Measurements from ENCODE around the gene SDK1.

The SDK1 gene

DNA sequence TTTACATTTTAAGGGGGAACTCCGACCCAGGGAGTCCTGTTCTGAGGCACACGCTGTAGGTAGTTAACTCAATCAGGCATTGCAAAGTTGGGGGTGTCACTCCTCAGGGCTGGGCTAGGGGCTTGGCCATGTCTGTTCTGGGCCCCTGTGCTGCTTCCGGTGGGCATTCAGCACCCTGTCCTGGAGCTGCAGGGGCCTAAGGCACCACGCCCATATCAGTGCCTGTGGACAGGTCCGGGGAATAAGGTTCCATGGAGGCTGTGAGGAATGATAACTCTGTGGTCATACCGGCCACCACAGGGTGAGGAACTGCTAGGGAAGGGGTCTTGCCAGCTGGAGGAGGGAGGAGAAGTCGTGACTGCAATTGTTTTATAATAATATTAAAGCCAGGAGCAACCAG is 842.0 kb downstream of the SDK1 start:
- TF ChIP-seq, protein P1, sequence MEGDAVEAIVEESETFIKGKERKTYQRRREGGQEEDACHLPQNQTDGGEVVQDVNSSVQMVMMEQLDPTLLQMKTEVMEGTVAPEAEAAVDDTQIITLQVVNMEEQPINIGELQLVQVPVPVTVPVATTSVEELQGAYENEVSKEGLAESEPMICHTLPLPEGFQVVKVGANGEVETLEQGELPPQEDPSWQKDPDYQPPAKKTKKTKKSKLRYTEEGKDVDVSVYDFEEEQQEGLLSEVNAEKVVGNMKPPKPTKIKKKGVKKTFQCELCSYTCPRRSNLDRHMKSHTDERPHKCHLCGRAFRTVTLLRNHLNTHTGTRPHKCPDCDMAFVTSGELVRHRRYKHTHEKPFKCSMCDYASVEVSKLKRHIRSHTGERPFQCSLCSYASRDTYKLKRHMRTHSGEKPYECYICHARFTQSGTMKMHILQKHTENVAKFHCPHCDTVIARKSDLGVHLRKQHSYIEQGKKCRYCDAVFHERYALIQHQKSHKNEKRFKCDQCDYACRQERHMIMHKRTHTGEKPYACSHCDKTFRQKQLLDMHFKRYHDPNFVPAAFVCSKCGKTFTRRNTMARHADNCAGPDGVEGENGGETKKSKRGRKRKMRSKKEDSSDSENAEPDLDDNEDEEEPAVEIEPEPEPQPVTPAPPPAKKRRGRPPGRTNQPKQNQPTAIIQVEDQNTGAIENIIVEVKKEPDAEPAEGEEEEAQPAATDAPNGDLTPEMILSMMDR (IDR thresholded peaks at IDR 0.05; ENCODE audit: insufficient read depth, low read depth, low read length, missing control alignments), result no peak
- H3K4me3 ChIP-seq (ENCODE audit: low read length), result no peak overlapping the region
- DNase-seq (ENCODE audit: low read depth), result no peak

DNA sequence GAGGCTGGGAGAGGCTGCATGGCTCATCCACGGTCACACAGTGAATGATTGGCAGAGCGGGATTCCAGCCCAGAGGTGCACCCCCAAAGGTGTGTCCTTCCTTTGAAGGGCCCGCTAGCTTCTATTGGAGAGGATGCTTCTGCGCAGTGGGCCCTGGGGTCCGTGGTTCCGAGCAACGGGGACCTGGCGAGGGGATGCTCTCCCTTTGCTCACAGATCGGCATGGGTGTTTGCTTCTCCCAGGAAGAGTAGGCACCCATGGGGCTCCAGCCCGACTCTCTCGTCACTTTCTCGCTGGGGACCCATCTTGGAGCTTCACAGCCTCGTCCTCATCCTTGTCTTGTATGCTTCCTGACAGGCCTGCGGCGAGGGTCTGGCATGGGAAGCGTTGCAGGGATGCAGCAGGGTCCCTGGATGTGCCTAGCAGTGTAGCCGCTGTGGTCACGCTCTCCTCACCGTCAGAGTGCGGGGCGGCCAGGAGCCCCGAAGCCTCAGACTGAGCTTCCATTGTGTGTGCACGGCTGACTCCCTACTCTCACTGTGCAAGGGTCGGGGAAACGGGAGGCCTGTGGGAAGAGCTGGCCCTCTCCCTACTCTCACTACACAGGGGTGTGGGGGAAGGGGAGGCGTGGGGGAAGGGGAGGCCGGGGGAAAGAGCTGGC is 842.6 kb downstream of the SDK1 start:
- H3K4me3 ChIP-seq (ENCODE audit: low read length), result no peak overlapping the region
- DNase-seq (ENCODE audit: low read depth), result no peak
- TF ChIP-seq, protein P1 (IDR thresholded peaks at IDR 0.05; ENCODE audit: insufficient read depth, low read depth, low read length, missing control alignments), result no peak

DNA sequence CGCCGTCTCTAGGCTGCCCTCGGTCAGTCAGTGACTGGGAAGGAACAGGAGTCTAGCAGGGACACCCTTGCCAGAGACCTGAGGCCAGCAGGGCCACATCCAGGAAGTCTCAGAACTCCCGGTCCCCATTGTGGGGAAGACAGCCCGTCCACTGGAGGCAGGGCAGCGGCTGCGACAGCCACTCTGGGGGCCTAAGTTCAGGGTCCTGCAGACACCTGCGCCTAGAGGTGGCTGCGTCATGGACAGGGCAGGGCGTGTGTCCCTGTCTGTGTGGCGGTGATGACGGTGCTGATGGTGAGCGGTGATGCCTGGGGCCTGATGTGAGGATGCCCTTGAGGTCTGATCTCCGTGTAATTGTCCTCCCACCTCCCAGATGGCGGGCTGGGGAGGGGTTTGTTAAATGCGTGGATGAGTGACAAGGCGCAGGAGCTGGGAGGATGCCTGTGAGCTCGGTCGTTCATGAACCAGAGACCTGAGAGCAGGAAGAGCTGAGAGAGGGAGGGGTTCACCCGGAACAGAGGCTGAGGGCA is 843.2 kb downstream of the SDK1 start:
- TF ChIP-seq, protein P1 (IDR thresholded peaks at IDR 0.05; ENCODE audit: insufficient read depth, low read depth, low read length, missing control alignments), result no peak
- no peak overlapping the region for H3K4me3 ChIP-seq (ENCODE audit: low read length)
- no peak for DNase-seq (ENCODE audit: low read depth)

DNA sequence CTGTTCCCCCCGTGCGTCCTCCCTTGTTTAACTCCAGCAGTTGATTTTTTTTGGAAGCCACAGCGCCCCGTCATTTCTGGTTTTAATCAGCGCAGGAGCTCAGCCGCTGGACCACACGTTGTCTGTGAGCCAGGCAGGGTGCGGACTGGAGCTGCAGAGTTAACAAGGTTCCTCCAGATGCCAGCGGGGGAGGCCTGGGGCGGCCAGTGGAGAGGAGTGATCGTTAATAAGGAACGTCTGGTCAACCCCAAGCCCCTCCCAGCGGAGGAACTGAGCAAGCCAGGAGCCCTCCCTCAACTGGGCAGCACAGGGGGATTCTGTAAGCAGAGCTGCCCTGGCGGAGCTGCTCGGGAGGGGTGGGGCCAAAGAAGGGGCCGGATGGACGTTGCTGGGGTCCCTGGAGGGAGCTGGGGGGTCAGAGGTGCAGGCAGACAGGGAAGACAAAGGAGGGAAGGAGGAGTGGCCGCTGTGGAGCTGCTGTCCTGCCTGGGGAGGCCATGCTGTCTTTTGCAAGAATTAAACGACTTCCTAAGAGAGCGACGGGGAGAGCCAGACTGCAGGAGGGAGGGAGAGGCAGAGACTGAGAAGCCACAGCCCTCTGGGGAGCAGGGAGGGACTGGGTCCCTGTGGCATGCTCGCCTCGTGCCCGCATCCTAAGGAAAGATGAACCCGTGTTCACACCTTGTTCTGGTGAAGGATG is 843.9 kb downstream of the SDK1 start:
- TF ChIP-seq, protein P1 (IDR thresholded peaks at IDR 0.05; ENCODE audit: insufficient read depth, low read depth, low read length, missing control alignments), result no peak
- H3K4me3 ChIP-seq (ENCODE audit: low read length), result no peak overlapping the region
- DNase-seq (ENCODE audit: low read depth), result no peak

DNA sequence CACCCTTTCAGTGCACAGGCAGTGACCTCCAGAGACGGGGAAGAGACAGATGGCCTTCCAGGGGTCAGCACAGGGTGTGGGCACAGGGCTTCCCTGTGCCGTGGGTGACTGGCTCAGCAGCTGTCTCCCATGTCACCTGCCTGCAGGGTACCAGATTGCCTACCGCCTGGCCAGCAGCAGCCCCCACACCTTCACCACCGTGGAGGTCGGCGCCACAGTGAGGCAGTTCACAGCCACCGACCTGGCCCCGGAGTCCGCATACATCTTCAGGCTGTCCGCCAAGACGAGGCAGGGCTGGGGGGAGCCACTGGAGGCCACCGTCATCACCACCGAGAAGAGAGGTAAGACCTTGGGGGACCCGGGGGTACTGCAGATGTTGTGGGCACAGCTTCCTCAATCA is 844.5 kb downstream of the SDK1 start:
- TF ChIP-seq, protein P1 (IDR thresholded peaks at IDR 0.05; ENCODE audit: insufficient read depth, low read depth, low read length, missing control alignments), result no peak
- no peak overlapping the region for H3K4me3 ChIP-seq (ENCODE audit: low read length)
- no peak for DNase-seq (ENCODE audit: low read depth)

DNA sequence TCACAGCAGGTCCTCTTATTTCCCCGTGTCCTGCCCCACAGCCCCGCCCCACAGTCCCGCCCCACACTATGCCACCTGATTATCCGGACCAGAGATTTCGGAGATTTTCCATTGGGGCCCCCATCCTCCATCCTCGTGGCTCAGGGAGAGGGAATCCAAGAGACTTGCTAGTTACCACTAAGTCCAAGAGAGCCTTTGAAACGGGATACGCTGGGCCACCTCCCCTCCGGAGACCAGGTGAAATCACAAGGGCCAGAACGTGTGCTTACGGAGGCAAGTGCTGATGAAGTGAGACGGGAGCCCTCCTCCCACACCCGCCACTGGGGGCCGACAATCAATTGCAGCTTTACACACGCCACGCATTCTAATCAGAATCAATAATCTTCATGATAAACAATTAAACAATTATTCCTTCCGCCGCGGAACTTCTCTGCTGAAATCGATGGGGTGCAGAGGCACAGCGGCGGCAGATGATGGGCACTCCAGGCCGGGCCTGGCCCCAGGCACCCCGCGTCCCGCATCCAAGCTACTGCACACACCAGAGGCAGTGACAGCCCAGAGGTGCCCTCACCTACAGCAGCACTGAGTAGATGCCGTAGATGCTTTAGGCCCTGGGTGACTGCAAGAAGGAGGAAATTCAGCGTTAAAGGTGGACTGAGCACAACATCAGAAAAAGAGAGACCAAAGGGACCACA is 847.0 kb downstream of the SDK1 start:
- TF ChIP-seq, protein P1 (IDR thresholded peaks at IDR 0.05; ENCODE audit: insufficient read depth, low read depth, low read length, missing control alignments), result no peak

More for the DNA sequence above, 847.0 kb downstream of the SDK1 start:
- no peak overlapping the region for H3K4me3 ChIP-seq (ENCODE audit: low read length)
- DNase-seq (ENCODE audit: low read depth), result no peak
